NCI-H1694 (cell line): ENCODE data around the gene CAPN9.
A peak's percentile ranks its signal among the peaks of the same experiment; 100 is the strongest.
"Not testable (repeated sequence)": the region's sequence is repeated elsewhere in the genome, so short reads cannot be mapped to it uniquely, and the experiment has no call there.

Source experiments
- DNase-seq: peaks from one replicate; lab custom pipeline; 2025; lab: John Stamatoyannopoulos, UW

Gene CAPN9

GRCh38 chr1:230709619-230710542, 37.3 kb upstream of the CAPN9 start:
- DNase-seq: no peak

DNA sequence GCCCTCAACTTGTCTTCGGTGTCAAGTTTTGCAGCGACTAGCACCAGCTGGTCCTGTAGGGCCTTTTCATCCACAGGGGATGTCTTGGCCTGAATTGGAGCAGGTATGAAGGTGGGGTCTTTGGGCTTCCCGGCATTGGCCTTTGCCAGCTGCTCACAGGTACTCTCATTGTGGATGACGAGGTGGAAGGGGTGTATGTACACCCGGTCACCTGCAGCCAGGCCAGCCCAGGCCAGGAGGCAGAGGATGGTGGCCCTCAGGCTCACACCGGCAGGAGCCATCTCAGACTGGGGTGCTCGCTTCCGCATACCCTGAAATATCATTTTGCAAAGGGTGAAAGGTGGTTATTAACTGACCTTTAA, 36.7 kb upstream of the CAPN9 start:
- no peak for DNase-seq

- no peak for DNase-seq
Observed at GRCh38 chr1:230711245-230711644, 35.9 kb upstream of the CAPN9 start.

DNA sequence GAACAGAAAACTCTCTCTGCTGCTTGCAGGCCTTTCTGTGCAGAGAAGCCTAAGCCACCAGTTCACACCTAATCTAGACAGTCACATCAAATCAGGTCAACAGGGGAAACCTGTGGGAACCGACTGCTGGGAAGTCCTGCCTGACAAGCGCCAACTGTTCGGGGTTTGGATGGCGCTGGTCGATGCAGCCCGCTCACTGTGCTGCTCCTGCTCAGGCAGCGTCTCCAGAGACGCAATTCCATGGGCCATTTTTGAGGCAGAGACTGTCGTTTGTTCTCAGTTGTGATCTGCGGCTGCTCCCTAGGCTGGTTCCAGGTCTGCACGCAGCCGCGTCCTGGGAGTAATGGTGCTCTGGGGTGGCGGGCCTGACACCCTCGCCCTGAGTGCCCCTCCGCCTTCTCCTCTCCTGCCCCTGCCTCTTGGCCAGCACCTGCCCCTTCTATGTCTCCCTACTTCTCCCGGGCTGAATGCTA, 34.7 kb upstream of the CAPN9 start:
- DNase-seq: no peak

- DNase-seq: no peak
Observed at GRCh38 chr1:230713138-230713537, 34.0 kb upstream of the CAPN9 start.

- DNase-seq: no peak
Observed at GRCh38 chr1:230713547-230713914, 33.7 kb upstream of the CAPN9 start.

GRCh38 chr1:230713915-230714764, 33.0 kb upstream of the CAPN9 start, which contains the start of gene AGT:
Gene AGT, minus strand, starts transcription at chr1:230714122. Its CDS starts 3,299 bp downstream, at chr1:230710823.
- no peak for DNase-seq

DNA sequence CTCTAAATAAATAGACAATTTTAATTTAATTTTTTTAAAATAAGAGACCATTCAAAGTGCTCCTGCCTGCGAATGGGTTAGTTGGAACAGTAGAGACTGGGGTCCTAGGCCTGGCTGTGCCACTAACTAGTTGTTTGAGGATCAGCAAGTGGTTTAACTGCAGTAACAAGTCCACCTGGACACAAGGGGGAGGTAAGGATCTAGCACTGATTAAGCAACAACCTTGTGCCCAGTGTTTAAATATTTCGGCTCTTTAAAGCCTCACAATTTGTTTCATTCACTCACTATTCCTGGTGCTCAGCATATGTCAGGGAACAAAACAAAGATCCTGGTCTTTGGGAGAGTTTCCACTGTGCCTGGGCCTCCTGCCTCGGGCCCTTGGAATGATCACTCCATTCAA, 31.7 kb upstream of the CAPN9 start:
- DNase-seq: no peak

DNA sequence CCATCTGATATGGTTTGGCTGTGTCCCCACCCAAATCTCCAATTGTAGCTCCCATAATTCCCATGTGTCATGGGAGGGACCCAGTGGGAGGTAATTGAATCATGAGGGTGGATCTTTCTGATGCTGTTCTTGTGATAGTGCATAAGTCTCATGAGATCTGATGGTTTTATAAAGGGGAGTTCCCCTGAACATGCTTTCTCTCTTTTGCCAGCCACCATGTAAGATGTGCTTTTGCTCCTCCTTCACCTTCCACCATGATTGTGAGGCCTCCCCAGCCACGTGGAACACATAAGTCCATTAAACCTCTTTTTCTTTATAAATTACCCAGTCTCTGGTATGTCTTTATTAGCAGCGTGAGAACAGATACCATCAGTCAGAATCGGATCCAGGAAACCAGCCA, 30.7 kb upstream of the CAPN9 start:
- not testable (repeated sequence) for DNase-seq

DNA sequence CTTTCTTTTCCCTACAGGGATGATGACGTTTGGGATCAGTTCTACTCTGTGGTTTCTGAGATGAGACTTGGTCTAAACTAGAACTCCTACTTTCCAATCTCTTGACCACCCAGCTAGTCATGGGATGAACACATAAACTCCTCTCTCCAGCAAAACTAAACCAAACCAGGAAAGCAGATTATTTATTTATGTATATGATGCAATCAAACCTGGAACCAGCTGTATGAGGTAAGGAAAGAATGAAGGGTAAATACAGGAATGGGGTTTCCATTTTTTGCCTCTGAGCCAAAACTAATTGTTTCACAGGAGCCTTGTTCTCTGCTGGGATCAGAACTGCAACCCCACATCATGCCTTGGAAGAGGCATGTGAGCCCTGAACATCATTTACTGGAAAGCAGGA, 29.9 kb upstream of the CAPN9 start:
- DNase-seq: no peak

DNA sequence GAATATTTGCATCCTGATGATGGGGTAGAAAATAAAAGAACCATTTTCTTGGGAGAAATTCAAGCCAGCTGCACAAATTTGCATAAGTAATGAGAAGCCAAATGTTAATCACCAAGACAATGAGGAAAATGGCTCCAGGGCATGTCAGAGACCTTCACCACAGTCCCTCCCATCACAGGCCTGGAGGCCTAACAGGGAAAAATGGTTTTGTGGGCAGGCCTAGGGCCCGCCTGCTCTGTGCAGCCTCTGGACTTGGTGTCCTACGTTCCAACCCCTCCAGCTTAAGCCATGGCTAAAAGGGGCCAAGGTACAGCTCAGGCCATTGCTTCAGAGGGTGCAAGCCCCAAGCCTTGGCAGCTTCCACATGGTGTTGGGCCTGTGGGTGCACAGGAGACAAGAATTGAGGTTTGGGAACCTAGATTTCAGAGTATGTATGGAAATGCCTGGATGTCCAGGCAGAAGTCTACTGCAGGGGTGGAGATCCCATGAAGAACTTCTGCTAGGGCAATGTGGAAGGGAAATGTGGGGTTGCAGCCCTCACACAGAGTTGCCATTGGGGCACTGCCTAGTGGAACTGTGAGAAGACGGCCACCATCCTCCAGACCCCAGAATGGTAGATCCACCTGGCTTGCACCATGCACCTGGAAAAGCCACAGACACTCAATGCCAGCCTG, 25.2 kb upstream of the CAPN9 start:
- DNase-seq: not testable (repeated sequence)

DNA sequence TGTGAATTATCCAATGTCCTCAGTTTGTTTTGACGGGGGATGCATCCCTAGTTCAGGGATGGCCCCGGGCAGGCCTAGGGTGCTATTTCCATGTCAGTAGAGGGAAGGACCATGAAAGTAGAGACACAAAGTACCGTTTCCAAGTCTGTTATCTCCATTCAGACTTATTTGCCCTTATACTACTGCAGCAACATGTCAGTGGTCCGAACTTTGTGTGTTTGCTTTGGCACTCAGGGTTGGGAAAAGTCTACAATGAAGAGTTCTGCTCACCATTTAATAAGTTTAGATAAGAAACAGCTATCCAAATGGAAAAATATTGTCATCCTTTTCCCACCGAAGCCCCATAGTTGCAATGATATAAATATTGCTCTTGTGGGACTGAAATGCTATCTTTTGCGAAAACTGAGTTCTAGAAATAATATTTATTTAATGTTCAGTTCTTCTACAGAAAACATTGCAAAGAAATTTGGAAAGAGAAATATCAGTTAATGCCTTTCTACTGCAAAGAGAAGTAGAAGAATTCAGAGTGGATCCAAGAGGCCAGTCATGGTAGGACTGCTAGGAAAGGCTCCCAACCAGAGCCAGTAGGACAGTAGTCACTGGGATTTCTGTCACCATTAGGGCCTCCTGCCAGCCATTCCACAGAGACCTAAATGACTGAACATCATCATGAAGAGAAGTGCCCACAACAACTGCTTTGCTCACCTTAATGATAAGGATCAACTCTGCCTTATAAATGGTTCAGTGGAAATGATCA, 21.8 kb upstream of the CAPN9 start:
- DNase-seq: no peak

DNA sequence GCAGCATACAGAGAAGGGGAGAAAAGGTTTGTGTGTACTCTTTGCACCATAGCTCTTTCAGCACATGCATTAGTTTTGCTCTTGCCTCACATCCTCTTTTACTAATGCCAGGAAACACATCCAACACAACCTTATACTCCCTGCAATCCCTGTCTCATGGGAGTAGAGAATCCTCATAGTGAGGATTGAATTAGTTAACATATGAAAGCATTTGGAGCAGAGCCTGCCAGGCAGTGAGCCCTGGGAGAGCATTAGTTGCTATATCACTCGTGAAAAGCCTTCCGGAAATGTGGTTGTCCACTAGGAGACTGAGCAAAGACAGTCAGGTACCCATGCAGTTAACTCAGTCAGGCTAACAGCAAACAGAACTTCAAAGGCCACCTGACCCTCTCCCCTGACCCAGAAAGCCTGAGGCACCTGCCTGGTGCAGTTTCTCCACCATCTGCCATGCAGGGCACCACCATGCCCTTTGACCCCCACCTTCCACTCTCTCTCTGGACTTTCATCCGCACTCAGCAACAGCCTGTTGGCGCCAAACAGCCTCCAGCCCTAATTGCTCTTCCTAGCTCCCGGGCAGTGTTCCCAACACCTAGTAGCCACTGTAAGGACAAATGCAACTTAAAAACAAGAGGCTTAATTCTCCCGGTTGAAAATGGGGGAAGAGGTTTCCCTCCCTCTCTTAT, 18.3 kb upstream of the CAPN9 start:
- DNase-seq: no peak

- no peak for DNase-seq
Observed at GRCh38 chr1:230730977-230731376, 16.2 kb upstream of the CAPN9 start.

DNA sequence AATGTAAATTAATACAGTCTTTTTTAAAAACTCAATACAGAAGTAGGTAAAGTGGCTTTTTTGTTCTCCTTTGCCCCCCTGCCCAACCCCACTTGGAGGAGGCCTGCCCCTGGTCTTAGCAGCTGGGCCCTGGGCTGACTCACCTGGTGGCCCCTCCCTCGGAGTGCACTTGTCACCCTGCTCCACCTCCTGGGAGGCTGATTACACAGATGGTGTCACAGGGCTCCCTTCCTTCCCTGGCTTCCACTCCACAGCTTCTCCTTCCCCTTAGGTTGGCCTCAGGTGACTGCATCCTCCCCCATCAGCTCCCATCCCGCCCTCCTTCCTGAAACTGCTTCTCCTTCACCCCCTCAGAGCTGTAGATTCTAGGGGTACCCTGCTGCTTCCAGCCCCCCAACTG, 11.7 kb upstream of the CAPN9 start:
- DNase-seq: no peak

- DNase-seq: no peak
Observed at GRCh38 chr1:230737622-230738262, 9.4 kb upstream of the CAPN9 start.

- no peak for DNase-seq
Observed at GRCh38 chr1:230739564-230740290, 7.5 kb upstream of the CAPN9 start.

GRCh38 chr1:230743899-230744298, 3.3 kb upstream of the CAPN9 start:
- DNase-seq: peak; percentile 47

DNA sequence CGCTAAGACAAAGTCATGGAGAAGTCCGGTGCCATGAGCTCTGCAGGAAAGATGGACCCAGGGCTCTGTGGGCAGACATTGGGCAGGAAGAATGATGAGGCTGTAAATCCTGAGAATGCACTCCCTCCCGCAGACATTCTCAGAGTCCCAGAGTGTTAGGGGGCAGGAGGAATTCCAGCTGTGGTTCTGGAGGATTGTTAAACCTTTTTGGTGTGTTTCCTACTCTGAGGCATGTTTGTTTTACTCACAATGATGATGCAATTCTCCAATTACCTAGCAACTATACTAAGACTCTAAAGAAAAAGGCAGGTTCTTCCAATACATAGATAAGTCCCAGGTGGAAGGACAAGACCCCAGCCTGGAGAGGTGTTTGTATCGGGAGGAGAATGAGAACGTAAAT, 2.8 kb upstream of the CAPN9 start:
- no peak for DNase-seq

GRCh38 chr1:230745071-230745470, 2.1 kb upstream of the CAPN9 start:
- DNase-seq: peak; percentile 67
